Uterus (tissue), 2 donors: ENCODE measurements around the gene ABRACL.

Source experiments
- POLR2A ChIP-seq, 2 donors: fragments of 450-650 bp; IDR thresholded peaks; one replicate each; pipeline ENCODE4 v1.6.1; 2016; ENCODE audit warnings: antibody characterized with exemption in 2 of 2, mild to moderate bottlenecking in 1 of 2, moderate library complexity in 1 of 2
- TF ChIP-seq, protein P1 (sequence below), 4 experiments: fragments of 200-600 bp in 2 of 4; fragments of 450-650 bp in 2 of 4; sonication (generic) in 2 of 4; IDR thresholded peaks; one replicate each; pipeline ENCODE4 v1.5.1; 2016 to 2019; ENCODE audit warnings: antibody characterized with exemption in 4 of 4, mild to moderate bottlenecking in 2 of 4, moderate library complexity in 1 of 4

DNA sequence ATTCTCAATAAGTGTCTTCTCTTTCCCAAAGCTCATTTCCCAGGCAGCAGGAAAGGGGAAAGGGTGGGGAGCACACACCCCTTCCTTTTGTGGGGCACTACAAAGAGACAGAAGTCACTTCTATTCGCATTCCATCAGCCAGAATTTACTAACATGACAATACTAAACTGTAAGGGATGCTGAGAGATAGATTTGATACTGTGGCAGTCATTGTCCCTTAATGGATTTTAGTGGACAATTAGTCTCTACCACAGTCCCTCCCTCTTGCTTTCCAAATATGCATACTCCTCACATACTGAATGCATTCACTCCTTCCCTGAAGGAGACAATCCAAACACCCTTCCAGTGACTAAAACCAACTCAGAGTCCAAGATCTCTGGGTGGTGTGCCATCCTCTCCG lies 50.5 kb downstream of the ABRACL start:
- TF ChIP-seq, protein P1, sequence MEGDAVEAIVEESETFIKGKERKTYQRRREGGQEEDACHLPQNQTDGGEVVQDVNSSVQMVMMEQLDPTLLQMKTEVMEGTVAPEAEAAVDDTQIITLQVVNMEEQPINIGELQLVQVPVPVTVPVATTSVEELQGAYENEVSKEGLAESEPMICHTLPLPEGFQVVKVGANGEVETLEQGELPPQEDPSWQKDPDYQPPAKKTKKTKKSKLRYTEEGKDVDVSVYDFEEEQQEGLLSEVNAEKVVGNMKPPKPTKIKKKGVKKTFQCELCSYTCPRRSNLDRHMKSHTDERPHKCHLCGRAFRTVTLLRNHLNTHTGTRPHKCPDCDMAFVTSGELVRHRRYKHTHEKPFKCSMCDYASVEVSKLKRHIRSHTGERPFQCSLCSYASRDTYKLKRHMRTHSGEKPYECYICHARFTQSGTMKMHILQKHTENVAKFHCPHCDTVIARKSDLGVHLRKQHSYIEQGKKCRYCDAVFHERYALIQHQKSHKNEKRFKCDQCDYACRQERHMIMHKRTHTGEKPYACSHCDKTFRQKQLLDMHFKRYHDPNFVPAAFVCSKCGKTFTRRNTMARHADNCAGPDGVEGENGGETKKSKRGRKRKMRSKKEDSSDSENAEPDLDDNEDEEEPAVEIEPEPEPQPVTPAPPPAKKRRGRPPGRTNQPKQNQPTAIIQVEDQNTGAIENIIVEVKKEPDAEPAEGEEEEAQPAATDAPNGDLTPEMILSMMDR (IDR thresholded peaks at IDR 0.05): no peak
- no peak for TF ChIP-seq POLR2A (IDR thresholded peaks at IDR 0.05)
